Body of pancreas (tissue), 4 donors: ENCODE data around the gene MBNL1. TPM values are rescaled to one million over a fixed set of nuclear protein-coding genes. Genes with fewer than 3 reads are reported as not detected.

ENCODE experiments used
- ATAC-seq: fragments of 150-250 bp; one replicate; pipeline ENCODE4 v1.9.1; 2016
- DNase-seq, 4 donors: peaks; one replicate each; pipeline ENCODE4 v3.0.0-alpha.2; 2019
- H3K27ac ChIP-seq, 4 donors: fragments of 200-600 bp; sonication (generic); 1 replicate in 3 of 4; 2 replicates in 1 of 4; pipeline versions ENCODE4 v1.5.1 to v1.6.1; 2016 to 2019; ENCODE audit warnings: mild to moderate bottlenecking in 1 of 4, mixed read lengths in 1 of 4, moderate library complexity in 1 of 4
- H3K27me3 ChIP-seq, 2 donors: fragments of 200-600 bp; sonication (generic); one replicate each; pipeline ENCODE4 v1.6.0; 2016; ENCODE audit warnings: mild to moderate bottlenecking in 1 of 2
- H3K36me3 ChIP-seq, 2 donors: fragments of 200-600 bp; sonication (generic); replicated peaks in 1 of 2; 2 replicates each; pipeline ENCODE4 v1.5.1; 2016; ENCODE audit warnings: low read depth in 2 of 2; ENCODE audit not compliant: insufficient read depth in 1 of 2
- H3K4me1 ChIP-seq: fragments of 200-600 bp; sonication (generic); one replicate; pipeline ENCODE4 v1.6.0; 2016
- H3K4me3 ChIP-seq, 2 donors: fragments of 200-600 bp; sonication (generic); 1 replicate in 1 of 2; 2 replicates in 1 of 2; pipeline ENCODE4 v1.5.1; 2016 to 2019
- H3K9me3 ChIP-seq, 3 donors: fragments of 200-600 bp; sonication (generic); 1 replicate in 2 of 3; 2 replicates in 1 of 3; pipeline ENCODE4 v1.5.1; 2016
- CTCF ChIP-seq, 7 experiments: fragments of 450-650 bp in 4 of 7; fragments of 200-600 bp in 3 of 7; sonication (generic) in 3 of 7; IDR thresholded peaks; one replicate each; pipeline ENCODE4 v1.5.1; 2016 to 2019; ENCODE audit warnings: antibody characterized with exemption in 7 of 7
- POLR2A ChIP-seq, 3 donors: fragments of 450-650 bp; IDR thresholded peaks; one replicate each; pipeline ENCODE4 v1.6.1; 2016; ENCODE audit warnings: antibody characterized with exemption in 3 of 3, mild to moderate bottlenecking in 2 of 3
- WGBS, 2 donors: methylation state at CpG; one replicate each; pipeline ENCODE4 v1.1.5; 2017; 5-methylcytosine and 5-hydroxymethylcytosine counted together
- intact Hi-C: fragments of 100-400 bp; cut with DNase I; formaldehyde crosslinking; loops from one replicate; pipeline ENCODE4 v1.15.1; 2023
- total RNA-seq, 2 donors: library from RNA; depleted of rRNA; stranded (reverse); fragments of >200 nt; gene quantifications; one replicate each; pipeline ENCODE4 v1.1.0, GENCODE V29; 2016

Gene MBNL1
- total RNA-seq, 2 donors from 2014 or later, result 77.3 to 82.4 TPM

DNA sequence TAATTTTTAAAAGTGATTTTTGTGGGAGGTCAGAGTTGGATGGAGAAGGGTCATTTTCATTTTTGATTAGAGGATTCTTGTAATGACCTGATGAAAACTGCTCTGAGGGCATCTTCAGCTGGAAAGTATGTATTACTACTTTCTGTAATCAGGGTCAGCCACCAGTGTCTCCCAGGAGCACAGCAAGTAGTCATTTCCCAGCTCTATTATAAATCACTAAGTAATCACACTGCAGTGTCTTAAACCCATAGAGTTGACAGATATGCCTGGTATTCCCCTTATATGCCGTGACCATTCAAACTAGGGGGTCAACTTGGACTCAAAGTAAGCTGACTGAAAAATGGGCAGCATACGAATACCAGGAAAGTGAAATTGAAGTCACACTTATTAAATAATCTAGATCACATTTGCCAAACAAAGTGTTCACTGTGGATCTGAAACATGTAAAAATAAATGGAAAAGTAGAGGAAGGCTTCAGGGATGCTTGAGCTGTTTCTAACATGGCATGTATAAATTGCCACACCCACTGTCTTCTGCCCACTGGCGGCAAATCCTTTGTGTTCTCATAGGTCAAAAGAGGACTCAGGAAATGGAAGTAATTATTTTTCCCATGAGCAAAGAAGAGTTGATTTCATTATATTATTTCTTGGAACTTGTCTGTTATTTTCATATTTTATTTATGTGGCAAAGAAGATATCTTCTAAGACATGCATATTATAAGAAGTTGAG, 105.7 kb downstream of the MBNL1 start:
- whole genome bisulfite sequencing, 2 donors, result 63 to 65% methylated on average over 3 of the region's 3 CpGs
- Histone ChIP-seq H3K4me1 (peaks cover 12% of the 10 kb centered on the region), H3K27me3 (no peaks in the 10 kb centered on the region), H3K27ac (no peak overlapping the region), H3K36me3 (no peaks in the 10 kb centered on the region), H3K9me3 (no peaks in the 10 kb centered on the region), H3K4me3 (no peak overlapping the region)
- TF ChIP-seq POLR2A (IDR thresholded peaks at IDR 0.05), result no peak
- intact Hi-C loops, result no loop called here
- no peak for ATAC-seq
- DNase-seq, result no peak

- peaks cover 23% of the 10 kb centered on the region for H3K4me1 ChIP-seq
Observed at GRCh38 chr3:152375546-152375945, 106.8 kb downstream of the MBNL1 start.

DNA sequence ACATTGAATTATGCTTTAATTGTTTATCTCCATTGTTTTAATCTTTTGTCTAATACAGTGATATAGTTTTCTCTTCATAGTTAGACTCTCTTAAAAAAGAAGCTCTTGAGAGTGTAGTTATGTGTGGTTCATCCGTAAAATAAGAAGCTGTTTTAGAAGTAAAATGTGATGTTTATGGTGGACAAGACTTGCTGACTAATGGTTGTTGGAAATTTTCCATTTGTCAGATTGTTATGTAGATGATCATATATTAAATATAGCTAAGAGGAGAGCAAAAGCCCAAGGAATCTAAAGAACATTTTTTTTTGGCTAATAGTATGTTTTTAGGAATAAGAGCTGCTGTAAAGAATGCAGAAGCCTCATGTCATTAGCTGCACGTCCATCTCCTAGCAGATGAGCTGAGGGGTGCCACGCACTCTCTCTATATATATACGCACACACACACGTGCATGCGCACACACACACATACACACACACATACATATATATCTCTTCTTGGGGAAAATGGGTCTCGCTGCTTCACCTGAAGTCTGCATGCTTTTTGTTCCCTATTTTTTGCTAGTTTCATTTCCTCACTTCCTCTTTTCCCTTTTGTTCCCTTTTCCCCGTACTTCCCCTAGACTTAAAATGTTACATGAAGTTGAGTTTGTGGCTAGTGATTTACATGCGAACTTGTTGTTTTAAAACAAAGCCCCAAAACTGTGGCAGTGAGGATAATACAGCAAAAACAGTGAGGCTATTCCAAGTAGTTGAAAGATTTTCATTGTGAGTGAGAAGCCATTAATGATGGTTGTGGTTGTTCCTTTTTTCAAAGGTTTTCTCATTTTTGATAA, 107.8 kb downstream of the MBNL1 start:
- Histone ChIP-seq H3K4me3 (no peak overlapping the region), H3K27ac (peak overlapping the region in 2 of 4 donors; percentile 25 to 61), H3K9me3 (no peaks in the 10 kb centered on the region), H3K36me3 (no peaks in the 10 kb centered on the region), H3K27me3 (no peaks in the 10 kb centered on the region), H3K4me1 (peaks cover 31% of the 10 kb centered on the region)
- intact Hi-C loops, result no loop called here
- TF ChIP-seq CTCF (IDR thresholded peaks at IDR 0.05) (no peak), POLR2A (IDR thresholded peaks at IDR 0.05) (no peak)
- ATAC-seq (no peak), DNase-seq (peak in 1 of 4 donors; percentile 55)
- WGBS, 2 donors, result 71 to 87% methylated on average over 9 of the region's 9 CpGs

More at GRCh38 chr3:152375546-152375945, 106.8 kb downstream of the MBNL1 start:
- Histone ChIP-seq H3K4me3 (no peak overlapping the region), H3K36me3 (no peaks in the 10 kb centered on the region), H3K27ac (no peak overlapping the region), H3K27me3 (no peaks in the 10 kb centered on the region), H3K9me3 (no peaks in the 10 kb centered on the region)
- intact Hi-C loops, result no loop called here
- TF ChIP-seq POLR2A (IDR thresholded peaks at IDR 0.05) (no peak), CTCF (IDR thresholded peaks at IDR 0.05) (no peak)
- no peak for ATAC-seq
- no peak for DNase-seq
- 82 to 98% methylated on average over 3 of the region's 3 CpGs for WGBS, 2 donors

GRCh38 chr3:152377184-152377570, 108.4 kb downstream of the MBNL1 start:
- peaks cover 36% of the 10 kb centered on the region for H3K4me1 ChIP-seq
- no peaks in the 10 kb centered on the region for H3K36me3 ChIP-seq
- no peaks in the 10 kb centered on the region for H3K9me3 ChIP-seq
- TF ChIP-seq POLR2A (IDR thresholded peaks at IDR 0.05) (no peak), CTCF (IDR thresholded peaks at IDR 0.05) (no peak)
- ATAC-seq (no peak), DNase-seq (no peak)
- peak overlapping the region in 2 of 4 donors; percentile 25 to 61 for H3K27ac ChIP-seq
- H3K27me3 ChIP-seq, result no peaks in the 10 kb centered on the region
- WGBS, 2 donors, result 85 to 90% methylated on average over 4 of the region's 4 CpGs
- intact Hi-C loops, result no loop called here
- H3K4me3 ChIP-seq, result no peak overlapping the region

- H3K9me3 ChIP-seq, result no peaks in the 10 kb centered on the region
- peaks cover 48% of the 10 kb centered on the region for H3K4me1 ChIP-seq
- intact Hi-C loops, result no loop called here
- 86 to 90% methylated on average over 4 of the region's 4 CpGs for WGBS, 2 donors
- no peak overlapping the region for H3K4me3 ChIP-seq
- H3K36me3 ChIP-seq, result no peaks in the 10 kb centered on the region
- H3K27me3 ChIP-seq, result no peaks in the 10 kb centered on the region
- no peak for ATAC-seq
- TF ChIP-seq CTCF (IDR thresholded peaks at IDR 0.05) (no peak), POLR2A (IDR thresholded peaks at IDR 0.05) (no peak)
- no peak for DNase-seq
- H3K27ac ChIP-seq, result no peak overlapping the region
Observed at GRCh38 chr3:152379415-152380042, 110.8 kb downstream of the MBNL1 start.
